D721Med (cell line): ENCODE results near the gene PLCB3.

Source experiments
- DNase-seq: peaks from one replicate; pipeline ENCODE4 v3.0.0; 2011; ENCODE audit warnings: low spot score; ENCODE audit not compliant: insufficient read length
- FAIRE-seq: peaks from 2 replicates; lab custom pipeline; 2011; peaks lifted over from hg19 to GRCh38; lab: Jason Lieb, UNC
- TF ChIP-seq, protein P1 (sequence below): IDR thresholded peaks from 2 replicates; pipeline ENCODE4 v1.5.1; 2012; ENCODE audit warnings: mild to moderate bottlenecking, control low read depth; ENCODE audit not compliant: insufficient read depth; ENCODE audit errors: missing control alignments

The PLCB3 gene

GRCh38 chr11:64227405-64227956 lies 23.8 kb upstream of the PLCB3 start:
- no peak for FAIRE-seq
- DNase-seq = no peak
- TF ChIP-seq, protein P1, sequence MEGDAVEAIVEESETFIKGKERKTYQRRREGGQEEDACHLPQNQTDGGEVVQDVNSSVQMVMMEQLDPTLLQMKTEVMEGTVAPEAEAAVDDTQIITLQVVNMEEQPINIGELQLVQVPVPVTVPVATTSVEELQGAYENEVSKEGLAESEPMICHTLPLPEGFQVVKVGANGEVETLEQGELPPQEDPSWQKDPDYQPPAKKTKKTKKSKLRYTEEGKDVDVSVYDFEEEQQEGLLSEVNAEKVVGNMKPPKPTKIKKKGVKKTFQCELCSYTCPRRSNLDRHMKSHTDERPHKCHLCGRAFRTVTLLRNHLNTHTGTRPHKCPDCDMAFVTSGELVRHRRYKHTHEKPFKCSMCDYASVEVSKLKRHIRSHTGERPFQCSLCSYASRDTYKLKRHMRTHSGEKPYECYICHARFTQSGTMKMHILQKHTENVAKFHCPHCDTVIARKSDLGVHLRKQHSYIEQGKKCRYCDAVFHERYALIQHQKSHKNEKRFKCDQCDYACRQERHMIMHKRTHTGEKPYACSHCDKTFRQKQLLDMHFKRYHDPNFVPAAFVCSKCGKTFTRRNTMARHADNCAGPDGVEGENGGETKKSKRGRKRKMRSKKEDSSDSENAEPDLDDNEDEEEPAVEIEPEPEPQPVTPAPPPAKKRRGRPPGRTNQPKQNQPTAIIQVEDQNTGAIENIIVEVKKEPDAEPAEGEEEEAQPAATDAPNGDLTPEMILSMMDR = no peak

DNA sequence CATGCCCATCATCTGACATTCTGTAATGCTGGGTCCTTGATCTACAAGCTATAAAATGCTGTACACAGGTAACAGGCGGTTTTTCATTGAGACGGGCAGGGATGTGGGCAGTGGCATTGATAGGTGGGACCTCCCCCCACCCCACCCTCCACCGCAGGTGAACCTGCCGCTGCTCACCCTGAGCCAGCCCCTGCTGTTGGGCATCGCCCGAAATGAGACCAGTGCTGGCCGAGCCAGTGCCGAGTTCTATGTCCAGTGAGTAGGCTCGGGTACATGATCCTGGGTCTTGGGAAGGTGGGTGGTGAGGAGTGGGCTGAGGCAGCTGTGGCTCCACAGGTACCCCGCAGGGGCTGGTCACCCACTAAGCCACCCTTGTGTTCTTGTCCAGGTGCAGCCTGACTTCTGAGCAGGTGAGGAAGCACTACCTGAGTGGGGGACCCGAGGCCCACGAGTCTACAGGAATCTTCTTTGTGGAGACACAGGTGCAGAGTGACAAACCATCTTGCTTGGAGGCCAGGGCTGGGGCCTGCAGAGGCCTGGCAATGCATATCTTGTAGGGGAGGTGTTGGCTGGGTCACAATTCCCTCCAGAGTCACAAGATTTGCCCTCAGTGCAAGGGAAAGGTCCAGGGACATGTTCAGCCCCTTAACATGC lies 22.1 kb upstream of the PLCB3 start:
- no peak for FAIRE-seq

DNA sequence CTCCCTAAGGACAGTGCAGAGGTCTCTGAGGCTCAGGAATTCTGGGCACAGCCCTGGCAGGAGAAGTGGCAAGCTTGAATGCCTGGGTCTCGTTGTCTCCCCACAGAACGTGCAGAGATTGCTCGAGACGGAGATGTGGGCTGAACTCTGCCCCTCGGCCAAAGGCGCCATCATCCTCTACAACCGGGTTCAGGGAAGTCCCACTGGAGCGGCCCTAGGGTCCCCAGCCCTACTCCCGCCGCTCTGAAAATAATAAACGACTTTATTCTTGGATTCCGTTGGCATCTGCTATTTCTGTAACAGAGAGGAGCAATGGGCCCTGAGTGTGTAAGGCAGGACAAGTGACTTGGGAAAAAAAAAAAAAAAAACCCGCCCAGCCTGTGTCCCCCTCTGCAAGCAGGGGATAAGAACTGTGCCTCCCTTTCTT lies 21.6 kb upstream of the PLCB3 start:
- no peak for FAIRE-seq
- no peak for DNase-seq
- TF ChIP-seq, protein P1 = no peak

More for the DNA sequence above, 22.1 kb upstream of the PLCB3 start:
- TF ChIP-seq, protein P1 = no peak
- no peak for DNase-seq

DNA sequence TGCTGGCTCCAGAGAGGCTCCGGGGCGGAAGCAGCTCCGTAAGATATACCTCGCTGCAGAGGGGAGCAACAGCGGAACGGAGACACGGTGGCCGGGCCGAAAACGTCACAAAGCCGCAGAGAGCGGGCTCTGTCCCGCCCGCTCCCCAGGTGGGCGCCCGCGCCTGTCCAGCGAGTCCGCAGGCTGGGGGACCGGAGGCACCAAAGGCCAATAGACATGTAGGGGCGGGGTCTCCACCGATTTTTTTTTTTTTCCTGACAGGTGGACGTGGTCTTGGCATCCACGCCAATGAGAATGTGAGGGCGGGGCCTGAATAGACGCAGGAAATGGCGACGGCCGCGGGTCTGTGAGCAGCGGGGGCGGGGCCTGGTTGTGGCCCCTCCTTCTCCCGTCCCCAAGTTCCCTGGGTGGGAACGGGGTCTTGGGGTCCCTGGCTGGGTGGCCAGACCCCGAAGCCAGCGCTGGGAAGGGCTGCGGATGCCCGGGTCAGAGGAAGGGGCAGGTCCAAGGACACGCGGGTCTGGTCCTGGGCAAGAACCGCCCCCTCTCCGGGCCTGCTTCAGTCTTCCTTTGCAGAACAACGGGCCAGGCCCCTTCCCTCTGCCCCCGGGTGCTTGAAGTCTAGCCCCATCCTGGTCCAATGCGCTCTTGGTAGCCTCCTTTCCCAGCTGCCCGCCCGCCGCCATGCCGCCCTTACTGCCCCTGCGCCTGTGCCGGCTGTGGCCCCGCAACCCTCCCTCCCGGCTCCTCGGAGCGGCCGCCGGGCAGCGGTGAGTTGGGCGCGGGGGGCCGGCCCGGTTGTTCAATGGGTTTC lies 21.0 kb upstream of the PLCB3 start, which contains the start of gene DNAJC4:
DNAJC4 (plus strand) TSS at position 378 of the 814 bp plus-strand sequence; CDS start at position 685, 307 bp downstream.
- TF ChIP-seq, protein P1 = no peak
- FAIRE-seq = no peak
- DNase-seq = peak; percentile 83

- TF ChIP-seq, protein P1 = no peak
- no peak for FAIRE-seq
- no peak for DNase-seq
Observed at GRCh38 chr11:64230985-64231365, 20.4 kb upstream of the PLCB3 start.

DNA sequence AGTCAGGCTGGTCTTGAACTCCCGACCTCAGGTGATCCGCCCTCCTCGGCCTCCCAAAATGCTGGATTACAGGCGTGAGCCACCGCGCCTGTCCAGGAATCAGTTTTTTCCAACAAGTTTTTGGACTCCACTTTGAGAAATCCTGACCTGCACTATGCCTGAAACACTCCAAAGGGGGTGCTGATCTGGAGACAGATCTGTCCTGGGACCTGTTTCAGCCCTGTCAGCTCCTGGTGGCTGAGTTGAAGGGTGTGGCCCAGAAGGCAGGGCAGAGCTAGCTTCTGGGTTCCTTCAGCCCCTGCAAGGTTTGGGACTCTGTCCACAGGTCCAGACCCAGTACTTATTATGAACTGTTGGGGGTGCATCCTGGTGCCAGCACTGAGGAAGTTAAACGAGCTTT lies 19.8 kb upstream of the PLCB3 start:
- no peak for FAIRE-seq
- TF ChIP-seq, protein P1 = no peak

More for the DNA sequence above, 19.8 kb upstream of the PLCB3 start:
- DNase-seq = no peak
